Epithelial cell of alveolus of lung (primary cell): ENCODE measurements around the gene DSG2. TPM values are rescaled to one million over a fixed set of nuclear protein-coding genes. Genes with fewer than 3 reads are reported as not detected.

ENCODE experiments used
- total RNA-seq: library from RNA; depleted of rRNA; stranded (reverse); fragments of >200 nt; gene quantifications from 2 replicates; pipeline ENCODE4 v1.2.1, GENCODE V29; 2015

The DSG2 gene
- total RNA-seq: 13.7 and 28.7 TPM in 2 replicates

GRCh38 chr18:31497836-31498573 is at the start of gene DSG2:
TSS of gene DSG2 (plus strand) at chr18:31498177. CDS start at chr18:31498252, 75 bp downstream.

GRCh38 chr18:31591628-31592027 is 93.7 kb downstream of the DSG2 start, which contains the start of gene TTR:
TSS of gene TTR (plus strand) at chr18:31591877. CDS start at chr18:31591903, 26 bp downstream.

Other genes starting within 250 kb of the DSG2 start
- gene DSG1, start 180.0 kb upstream of the DSG2 start, total RNA-seq: not detected in 2 replicates
- not detected in 2 replicates for gene DSG4, start 121.4 kb upstream of the DSG2 start, total RNA-seq
- gene DSG3, start 50.4 kb upstream of the DSG2 start, total RNA-seq: 0.13 TPM in 1 of 2 replicates, not detected in the other
- not detected in 2 replicates for gene TTR, start 93.7 kb downstream of the DSG2 start, total RNA-seq
- 1.7 and 4.8 TPM in 2 replicates for gene B4GALT6, start 186.4 kb downstream of the DSG2 start, total RNA-seq